Liver (tissue), 9 donors: ENCODE data around the gene ASPG. TPM values are rescaled to one million over a fixed set of nuclear protein-coding genes. Genes with fewer than 3 reads are reported as not detected.

Experiments used
- DNase-seq: peaks from one replicate; pipeline ENCODE4 v3.0.0-alpha.2; 2017; ENCODE audit warnings: low spot score
- H3K27ac ChIP-seq, 2 donors: one replicate each; pipeline ENCODE4 v1.7.0; 2013; ENCODE audit warnings: inconsistent platforms in 2 of 2, low read length in 2 of 2, control low read depth in 1 of 2, low read depth in 1 of 2, mild to moderate bottlenecking in 1 of 2
- H3K27me3 ChIP-seq, 4 donors: one replicate each; pipeline versions ENCODE4 v1.6.1 to v1.7.0; 2013; ENCODE audit warnings: low read length in 3 of 4, inconsistent platforms in 1 of 4, mild to moderate bottlenecking in 1 of 4, moderate library complexity in 1 of 4; ENCODE audit not compliant: control insufficient read depth in 4 of 4, insufficient read depth in 4 of 4
- H3K36me3 ChIP-seq, 4 donors: one replicate each; pipeline versions ENCODE4 v1.6.1 to v1.7.0; 2013; ENCODE audit warnings: low read length in 3 of 4, mild to moderate bottlenecking in 3 of 4, low read depth in 1 of 4, moderate library complexity in 1 of 4; ENCODE audit not compliant: control insufficient read depth in 4 of 4, insufficient read depth in 3 of 4
- H3K4me1 ChIP-seq, 4 donors: one replicate each; pipeline versions ENCODE4 v1.6.1 to v1.7.0; 2013; ENCODE audit warnings: low read length in 3 of 4, mild to moderate bottlenecking in 3 of 4, moderate library complexity in 1 of 4; ENCODE audit not compliant: control insufficient read depth in 4 of 4, insufficient read depth in 4 of 4
- H3K4me3 ChIP-seq, 3 donors: one replicate each; pipeline versions ENCODE4 v1.6.1 to v1.7.0; 2013; ENCODE audit warnings: low read length in 3 of 3, control low read depth in 1 of 3, low read depth in 1 of 3, mild to moderate bottlenecking in 1 of 3
- H3K9ac ChIP-seq, 2 donors: one replicate each; pipeline ENCODE4 v1.7.0; 2013; ENCODE audit warnings: low read length in 2 of 2, mild to moderate bottlenecking in 2 of 2, moderate library complexity in 2 of 2, control low read depth in 1 of 2, low read depth in 1 of 2
- H3K9me3 ChIP-seq, 4 donors: one replicate each; pipeline versions ENCODE4 v1.6.1 to v1.7.0; 2013; ENCODE audit warnings: low read length in 3 of 4; ENCODE audit not compliant: control insufficient read depth in 4 of 4
- ATF3 ChIP-seq: IDR thresholded peaks from 2 replicates; pipeline ENCODE4 v1.6.1; 2016; ENCODE audit warnings: antibody characterized with exemption
- CTCF ChIP-seq: fragments of 150-350 bp; IDR thresholded peaks from 2 replicates; pipeline ENCODE4 v1.5.1; 2017; ENCODE audit warnings: improper control_type of control experiment, low read depth, low read length; ENCODE audit not compliant: missing input control
- EGR1 ChIP-seq, 2 donors: IDR thresholded peaks; 2 replicates each; pipeline ENCODE4 v1.6.1; 2016 to 2018; ENCODE audit warnings: antibody characterized with exemption in 2 of 2, low read depth in 2 of 2
- FOXA1 ChIP-seq: IDR thresholded peaks from 2 replicates; pipeline ENCODE4 v1.6.1; 2016; ENCODE audit warnings: antibody characterized with exemption
- GABPA ChIP-seq, 2 donors: IDR thresholded peaks in 1 of 2; conservative IDR thresholded peaks in 1 of 2; 2 replicates each; pipeline ENCODE4 v1.6.1; 2016; ENCODE audit warnings: antibody characterized with exemption in 2 of 2, mild to moderate bottlenecking in 1 of 2, moderate library complexity in 1 of 2
- HNF4A ChIP-seq, 2 donors: conservative IDR thresholded peaks; 2 replicates each; pipeline ENCODE4 v1.6.1; 2016; ENCODE audit warnings: antibody characterized with exemption in 2 of 2, mild to moderate bottlenecking in 2 of 2
- HNF4G ChIP-seq: IDR thresholded peaks from 2 replicates; pipeline ENCODE4 v1.6.1; 2016; ENCODE audit warnings: antibody characterized with exemption
- JUND ChIP-seq, 2 donors: IDR thresholded peaks; 2 replicates each; pipeline ENCODE4 v1.6.1; 2016; ENCODE audit warnings: antibody characterized with exemption in 2 of 2
- MAX ChIP-seq: IDR thresholded peaks from 2 replicates; pipeline ENCODE4 v1.6.1; 2016; ENCODE audit warnings: antibody characterized with exemption
- NR2F2 ChIP-seq: IDR thresholded peaks from 2 replicates; pipeline ENCODE4 v1.6.1; 2016; ENCODE audit warnings: antibody characterized with exemption
- RAD21 ChIP-seq, 2 donors: IDR thresholded peaks; 2 replicates each; pipeline ENCODE4 v1.6.1; 2016; ENCODE audit warnings: antibody characterized with exemption in 2 of 2, mild to moderate bottlenecking in 2 of 2
- RXRA ChIP-seq, 2 donors: IDR thresholded peaks; 2 replicates each; pipeline ENCODE4 v1.6.1; 2017 to 2018; ENCODE audit warnings: antibody characterized with exemption in 2 of 2, mild to moderate bottlenecking in 1 of 2
- SP1 ChIP-seq: IDR thresholded peaks from 2 replicates; pipeline ENCODE4 v1.6.1; 2018; ENCODE audit warnings: antibody characterized with exemption, mild to moderate bottlenecking
- TAF1 ChIP-seq: conservative IDR thresholded peaks from 2 replicates; pipeline ENCODE4 v1.6.1; 2016; ENCODE audit warnings: antibody characterized with exemption, mild to moderate bottlenecking
- YY1 ChIP-seq: IDR thresholded peaks from 2 replicates; pipeline ENCODE4 v1.6.1; 2016; ENCODE audit warnings: antibody characterized with exemption, mild to moderate bottlenecking
- WGBS: extraction: QIAGEN DNeasy Blood & Tissue Kit; methylation state at CpG from one replicate; pipeline ENCODE4 v1.1.7; 2013; 5-methylcytosine and 5-hydroxymethylcytosine counted together
- polyA plus RNA-seq, 2 donors: library from polyadenylated mRNA; stranded (reverse) in 1 of 2; unstranded in 1 of 2; fragments of 200-250 nt in 1 of 2; fragments of >200 nt in 1 of 2; fragmentation: Nextera tagmentation in 1 of 2; extraction: Ambion mirVana in 1 of 2; gene quantifications; one replicate each; pipeline versions ENCODE4 v1.2.1 to v1.2.3, GENCODE V29; 2013 to 2015
- total RNA-seq, 2 donors: library from RNA; depleted of rRNA; stranded (reverse); fragments of >200 nt; gene quantifications; one replicate each; pipeline ENCODE4 v1.2.3, GENCODE V29; 2014
- TF ChIP-seq, protein P1 (sequence below): IDR thresholded peaks from 2 replicates; pipeline ENCODE4 v1.6.1; 2016; ENCODE audit warnings: antibody characterized with exemption, mild to moderate bottlenecking
- donor health status: healthy.
- donor health status: healthy.
- donor health status: healthy.
- donor health status: healthy.
- donor health status: healthy.

The ASPG gene
- total and polyA plus RNA-seq, 4 donors, result 42.4 to 158 (median 110) TPM

DNA sequence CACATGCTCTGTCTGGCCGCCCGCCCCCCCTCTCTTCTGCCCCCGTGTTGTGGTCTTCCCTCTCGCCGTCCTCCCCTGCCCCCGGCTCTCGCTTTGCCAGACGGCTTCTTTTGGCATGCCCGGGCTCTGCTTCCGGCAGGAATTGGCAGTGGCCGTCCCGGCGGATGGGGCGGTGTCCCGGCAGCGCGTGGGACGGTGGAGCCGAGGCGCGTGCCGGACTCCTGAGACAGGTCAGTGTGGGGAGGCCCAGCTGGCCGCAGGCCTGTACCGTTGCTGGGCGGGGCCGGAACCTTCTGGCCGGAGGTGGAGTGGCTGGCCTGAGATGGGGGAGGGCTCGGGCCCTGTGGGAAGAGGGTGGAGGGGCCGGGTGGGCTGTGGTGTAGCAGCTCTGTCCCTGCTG is 70.0 kb downstream of the ASPG start:
- TF ChIP-seq JUND (IDR thresholded peaks at IDR 0.05), result no peak
- no peak for TF ChIP-seq EGR1 (IDR thresholded peaks at IDR 0.05; ENCODE audit: low read depth in 2 of 2)
- TF ChIP-seq HNF4G, result no peak
- TF ChIP-seq ATF3, result no peak
- TF ChIP-seq TAF1, result no peak
- no peak for TF ChIP-seq NR2F2
- no peak for TF ChIP-seq SP1
- no peak for TF ChIP-seq HNF4A (conservative IDR thresholded peaks at IDR 0.05)
- TF ChIP-seq YY1, result no peak
- no peak for TF ChIP-seq RAD21 (IDR thresholded peaks at IDR 0.05)
- no peak for TF ChIP-seq RXRA (IDR thresholded peaks at IDR 0.05)
- no peak for TF ChIP-seq MAX
- TF ChIP-seq CTCF, result no peak
- H3K9ac ChIP-seq, result no peak overlapping the region
- peaks cover 0 to 1% (median 0%) of the 10 kb centered on the region in 4 donors for H3K36me3 ChIP-seq
- no peak for DNase-seq
- no peaks in the 10 kb centered on the region for H3K9me3 ChIP-seq
- no peaks in the 10 kb centered on the region for H3K27me3 ChIP-seq
- H3K27ac ChIP-seq, result no peak overlapping the region
- 90% methylated on average over 29 of the region's 29 CpGs for WGBS
- H3K4me1 ChIP-seq, result peaks cover 0 to 2% (median 0%) of the 10 kb centered on the region in 4 donors
- no peak overlapping the region for H3K4me3 ChIP-seq

- Histone ChIP-seq H3K9me3 (no peaks in the 10 kb centered on the region), H3K4me1 (no peaks in the 10 kb centered on the region), H3K9ac (no peak overlapping the region), H3K36me3 (peaks cover 0 to 1% (median 0%) of the 10 kb centered on the region in 4 donors), H3K27ac (no peak overlapping the region), H3K27me3 (no peaks in the 10 kb centered on the region), H3K4me3 (no peak overlapping the region)
- no peak for DNase-seq
- 91% methylated on average over 5 of the region's 5 CpGs for WGBS
- TF ChIP-seq HNF4A (conservative IDR thresholded peaks at IDR 0.05) (no peak), GABPA (IDR thresholded peaks at IDR 0.05 in 1 of 2, conservative IDR thresholded peaks at IDR 0.05 in 1 of 2) (no peak), MAX (no peak), JUND (IDR thresholded peaks at IDR 0.05) (no peak), SP1 (no peak), RXRA (IDR thresholded peaks at IDR 0.05) (no peak), RAD21 (IDR thresholded peaks at IDR 0.05) (no peak), YY1 (no peak), TAF1 (no peak), FOXA1 (no peak)
- TF ChIP-seq, protein P1, sequence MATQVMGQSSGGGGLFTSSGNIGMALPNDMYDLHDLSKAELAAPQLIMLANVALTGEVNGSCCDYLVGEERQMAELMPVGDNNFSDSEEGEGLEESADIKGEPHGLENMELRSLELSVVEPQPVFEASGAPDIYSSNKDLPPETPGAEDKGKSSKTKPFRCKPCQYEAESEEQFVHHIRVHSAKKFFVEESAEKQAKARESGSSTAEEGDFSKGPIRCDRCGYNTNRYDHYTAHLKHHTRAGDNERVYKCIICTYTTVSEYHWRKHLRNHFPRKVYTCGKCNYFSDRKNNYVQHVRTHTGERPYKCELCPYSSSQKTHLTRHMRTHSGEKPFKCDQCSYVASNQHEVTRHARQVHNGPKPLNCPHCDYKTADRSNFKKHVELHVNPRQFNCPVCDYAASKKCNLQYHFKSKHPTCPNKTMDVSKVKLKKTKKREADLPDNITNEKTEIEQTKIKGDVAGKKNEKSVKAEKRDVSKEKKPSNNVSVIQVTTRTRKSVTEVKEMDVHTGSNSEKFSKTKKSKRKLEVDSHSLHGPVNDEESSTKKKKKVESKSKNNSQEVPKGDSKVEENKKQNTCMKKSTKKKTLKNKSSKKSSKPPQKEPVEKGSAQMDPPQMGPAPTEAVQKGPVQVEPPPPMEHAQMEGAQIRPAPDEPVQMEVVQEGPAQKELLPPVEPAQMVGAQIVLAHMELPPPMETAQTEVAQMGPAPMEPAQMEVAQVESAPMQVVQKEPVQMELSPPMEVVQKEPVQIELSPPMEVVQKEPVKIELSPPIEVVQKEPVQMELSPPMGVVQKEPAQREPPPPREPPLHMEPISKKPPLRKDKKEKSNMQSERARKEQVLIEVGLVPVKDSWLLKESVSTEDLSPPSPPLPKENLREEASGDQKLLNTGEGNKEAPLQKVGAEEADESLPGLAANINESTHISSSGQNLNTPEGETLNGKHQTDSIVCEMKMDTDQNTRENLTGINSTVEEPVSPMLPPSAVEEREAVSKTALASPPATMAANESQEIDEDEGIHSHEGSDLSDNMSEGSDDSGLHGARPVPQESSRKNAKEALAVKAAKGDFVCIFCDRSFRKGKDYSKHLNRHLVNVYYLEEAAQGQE, result no peak
Measured at GRCh38 chr14:104156142-104156541, 70.6 kb downstream of the ASPG start.
